ENCODE data around the gene CCDC157.
"Not testable (repeated sequence)": the region's sequence is repeated elsewhere in the genome, so short reads cannot be mapped to it uniquely, and the experiment has no call there.

CCDC157 gene

GRCh38 chr22:30326255-30326705, 30.5 kb upstream of the CCDC157 start:
- DNase-seq (ENCODE audit: low spot score): peak; percentile 59

- peak; percentile 97 for DNase-seq (ENCODE audit: low spot score)
Measured at GRCh38 chr22:30326706-30327362, 30.0 kb upstream of the CCDC157 start, which contains the start of gene TBC1D10A. Gene TBC1D10A (minus strand): TSS chr22:30326941. CDS start chr22:30326881, 60 bp downstream.

- DNase-seq (ENCODE audit: low spot score): peak; percentile 58
Measured at GRCh38 chr22:30327864-30328345, 28.9 kb upstream of the CCDC157 start.

- no peak for DNase-seq (ENCODE audit: low spot score)
Measured at GRCh38 chr22:30328466-30329049, 28.2 kb upstream of the CCDC157 start.

- DNase-seq (ENCODE audit: low spot score): no peak
Measured at GRCh38 chr22:30332551-30332950, 24.3 kb upstream of the CCDC157 start.

GRCh38 chr22:30332994-30333706, 23.7 kb upstream of the CCDC157 start:
- no peak for DNase-seq (ENCODE audit: low spot score)

GRCh38 chr22:30333707-30334087, 23.1 kb upstream of the CCDC157 start:
- DNase-seq (ENCODE audit: low spot score): no peak

GRCh38 chr22:30334646-30335045, 22.2 kb upstream of the CCDC157 start:
- DNase-seq (ENCODE audit: low spot score): no peak

GRCh38 chr22:30335236-30335635, 21.6 kb upstream of the CCDC157 start:
- no peak for DNase-seq (ENCODE audit: low spot score)

- DNase-seq (ENCODE audit: low spot score): no peak
Measured at GRCh38 chr22:30336752-30337460, 19.9 kb upstream of the CCDC157 start.

GRCh38 chr22:30337461-30337778, 19.4 kb upstream of the CCDC157 start:
- DNase-seq (ENCODE audit: low spot score): no peak

GRCh38 chr22:30338341-30338740, 18.5 kb upstream of the CCDC157 start:
- not testable (repeated sequence) for DNase-seq (ENCODE audit: low spot score)

GRCh38 chr22:30338802-30339201, 18.0 kb upstream of the CCDC157 start:
- DNase-seq (ENCODE audit: low spot score): no peak

GRCh38 chr22:30340911-30341685, 15.7 kb upstream of the CCDC157 start:
- no peak for DNase-seq (ENCODE audit: low spot score)

- no peak for DNase-seq (ENCODE audit: low spot score)
Measured at GRCh38 chr22:30344447-30345200, 12.2 kb upstream of the CCDC157 start.

GRCh38 chr22:30347255-30347892, 9.4 kb upstream of the CCDC157 start:
- DNase-seq (ENCODE audit: low spot score): no peak

GRCh38 chr22:30348404-30348803, 8.4 kb upstream of the CCDC157 start:
- DNase-seq (ENCODE audit: low spot score): no peak

GRCh38 chr22:30348809-30349208, 8.0 kb upstream of the CCDC157 start:
- no peak for DNase-seq (ENCODE audit: low spot score)

GRCh38 chr22:30351226-30351625, 5.6 kb upstream of the CCDC157 start:
- DNase-seq (ENCODE audit: low spot score): no peak

- no peak for DNase-seq (ENCODE audit: low spot score)
Measured at GRCh38 chr22:30354644-30355043, 2.2 kb upstream of the CCDC157 start.

GRCh38 chr22:30357236-30357570, 396 bp downstream of the CCDC157 start:
- no peak for DNase-seq (ENCODE audit: low spot score)
